Keratinocyte (primary cell): ENCODE measurements around the gene GNB1. TPM values are rescaled to one million over a fixed set of nuclear protein-coding genes. Genes with fewer than 3 reads are reported as not detected.

ENCODE experiments used
- DNase-seq: peaks from one replicate; pipeline ENCODE4 v3.0.0-alpha.2; 2011; ENCODE audit warnings: low read depth, missing footprints, low spot score
- FAIRE-seq: peaks from 2 replicates; lab custom pipeline; 2011; peaks lifted over from hg19 to GRCh38; lab: Jason Lieb, UNC
- H2AFZ ChIP-seq: 2 replicates; pipeline ENCODE4 v1.6.0; 2012; ENCODE audit warnings: low read length, control low read depth, inconsistent platforms; ENCODE audit not compliant: control insufficient read depth
- H3K27ac ChIP-seq: 2 replicates; pipeline ENCODE4 v1.5.1; 2011; ENCODE audit warnings: low read length; ENCODE audit not compliant: control insufficient read depth, insufficient read depth
- H3K27me3 ChIP-seq: 3 replicates; pipeline ENCODE4 v1.6.0; 2011; ENCODE audit warnings: low read length; ENCODE audit not compliant: control insufficient read depth, insufficient read depth; ENCODE audit errors: extremely low read depth
- H3K36me3 ChIP-seq, 2 experiments: 2 replicates in 1 of 2; 3 replicates in 1 of 2; pipeline ENCODE4 v1.5.1; 2011; ENCODE audit warnings: low read length in 2 of 2, mild to moderate bottlenecking in 1 of 2; ENCODE audit not compliant: control insufficient read depth in 2 of 2, insufficient read depth in 2 of 2; ENCODE audit errors: extremely low read depth in 1 of 2
- H3K4me1 ChIP-seq: 3 replicates; pipeline ENCODE4 v1.5.1; 2011; ENCODE audit warnings: low read length; ENCODE audit not compliant: control insufficient read depth, insufficient read depth; ENCODE audit errors: extremely low read depth
- H3K4me2 ChIP-seq: 3 replicates; pipeline ENCODE4 v1.6.0; 2011; ENCODE audit warnings: low read depth, low read length; ENCODE audit not compliant: control insufficient read depth, insufficient read depth; ENCODE audit errors: extremely low read depth
- H3K4me3 ChIP-seq, 3 experiments: fragments of 200-600 bp in 1 of 3; sonication (generic) in 1 of 3; 2 replicates in 2 of 3; 3 replicates in 1 of 3; pipeline ENCODE4 v1.5.1; 2011 to 2016; ENCODE audit warnings: low read length in 3 of 3, mild to moderate bottlenecking in 3 of 3, control low read depth in 2 of 3, inconsistent platforms in 1 of 3, low read depth in 1 of 3, mixed read lengths in 1 of 3, mixed run types in 1 of 3, moderate library complexity in 1 of 3; ENCODE audit not compliant: control insufficient read depth in 2 of 3, insufficient read depth in 2 of 3; ENCODE audit errors: extremely low read depth in 1 of 3
- H3K79me2 ChIP-seq: 2 replicates; pipeline ENCODE4 v1.6.0; 2012; ENCODE audit warnings: low read length; ENCODE audit not compliant: control insufficient read depth, insufficient read depth
- H3K9ac ChIP-seq: 3 replicates; pipeline ENCODE4 v1.6.0; 2011; ENCODE audit warnings: low read length; ENCODE audit not compliant: control insufficient read depth, insufficient read depth; ENCODE audit errors: extremely low read depth
- H3K9me1 ChIP-seq: 3 replicates; pipeline ENCODE4 v1.6.0; 2011; ENCODE audit warnings: low read length; ENCODE audit not compliant: control insufficient read depth, insufficient read depth; ENCODE audit errors: extremely low read depth
- H3K9me3 ChIP-seq: 2 replicates; pipeline ENCODE4 v1.5.1; 2012; ENCODE audit warnings: low read depth, low read length; ENCODE audit not compliant: control insufficient read depth
- H4K20me1 ChIP-seq: 3 replicates; pipeline ENCODE4 v1.6.0; 2011; ENCODE audit warnings: low read length; ENCODE audit not compliant: control insufficient read depth, insufficient read depth; ENCODE audit errors: extremely low read depth
- EZH2 ChIP-seq: IDR thresholded peaks from one replicate; pipeline ENCODE4 v1.6.1; 2012; ENCODE audit warnings: inconsistent platforms, mild to moderate bottlenecking, low read length, moderate library complexity
- dilution Hi-C: fragments of 300-500 bp; cut with MboI; formaldehyde crosslinking; loops from one replicate; pipeline ENCODE4 v1.7.0; 2020; ENCODE audit warnings: low sequenced_read_pairs; ENCODE audit not compliant: extremely low pct_ligation_motif_present
- polyA plus RNA-seq, 5 experiments: library from polyadenylated mRNA; depleted of rRNA in 3 of 5; stranded (reverse) in 3 of 5; stranded (forward) in 1 of 5; unstranded in 1 of 5; fragments of >200 nt; gene quantifications; 1 replicate in 1 of 5; 2 replicates in 3 of 5; 3 replicates in 1 of 5; pipeline versions ENCODE4 v1.2.1 to v1.2.3, GENCODE V29; 2011 to 2012; ENCODE audit warnings: missing spikeins in 2 of 5, low read depth in 1 of 5, low replicate concordance in 1 of 5
- TF ChIP-seq, protein P1 (sequence below), 3 experiments: IDR thresholded peaks in 1 of 3; conservative IDR thresholded peaks in 1 of 3; optimal IDR thresholded peaks in 1 of 3; 2 replicates in 2 of 3; 3 replicates in 1 of 3; pipeline versions ENCODE3 to v1.5.1; 2011; ENCODE audit warnings: low read length in 3 of 3, mild to moderate bottlenecking in 3 of 3, moderate library complexity in 2 of 3, control low read depth in 1 of 3, inconsistent platforms in 1 of 3; ENCODE audit not compliant: insufficient read depth in 2 of 3; ENCODE audit errors: extremely low read depth in 1 of 3

Gene GNB1
- polyA plus RNA-seq, 1 donor (not counting 4 experiments of a cell fraction or from before 2014, with no cell fraction given), result 364 TPM

DNA sequence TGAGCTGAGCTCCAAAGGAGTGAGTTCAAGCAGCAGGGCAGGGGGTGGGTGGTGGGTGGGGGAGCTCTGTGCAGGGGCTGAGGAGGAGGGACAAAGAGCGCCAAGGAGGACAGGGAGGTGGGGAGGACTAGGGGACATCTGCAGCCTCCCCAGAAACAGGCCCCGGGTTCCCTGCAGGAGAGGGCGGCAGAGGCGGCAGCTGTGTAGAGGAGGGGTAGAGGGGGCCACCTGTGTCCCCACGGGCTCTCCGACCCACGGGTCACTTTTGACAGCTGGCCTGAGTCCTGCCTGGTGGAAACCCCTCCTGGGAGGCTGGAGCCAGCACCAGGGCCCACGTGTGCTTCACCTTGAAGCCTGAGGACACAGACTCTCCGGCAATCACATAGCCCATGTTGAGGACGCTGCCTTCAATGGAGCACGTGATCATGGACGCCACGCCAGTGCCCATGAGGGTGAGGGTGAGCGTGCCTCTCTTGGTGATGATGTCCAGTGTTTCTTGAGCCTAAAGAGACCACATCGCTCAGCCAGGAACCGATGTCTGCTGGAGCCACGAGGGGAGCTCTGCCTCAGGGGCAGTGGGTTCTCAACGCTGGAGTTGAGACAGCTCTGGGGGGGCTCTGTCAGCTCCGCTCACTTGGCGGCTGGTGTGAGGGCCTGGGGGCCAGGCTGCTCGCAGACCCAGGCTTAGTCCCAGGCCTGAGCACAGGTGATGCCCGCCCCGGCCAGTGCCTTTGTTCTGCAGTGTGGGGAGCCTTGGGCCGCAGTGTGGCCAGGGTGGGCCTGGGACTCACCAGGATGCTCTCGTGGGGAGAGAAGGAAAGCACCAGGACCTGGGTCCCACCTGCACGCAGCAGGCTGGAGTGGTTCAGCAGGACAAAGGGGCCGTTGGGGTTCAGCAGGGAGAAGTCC is 34.8 kb upstream of the GNB1 start:
- DNase-seq (no peak), FAIRE-seq (no peak)
- H3K79me2 ChIP-seq, result no peaks in the 10 kb centered on the region
- no peak overlapping the region for H3K27ac ChIP-seq
- H2AFZ ChIP-seq, result no peak overlapping the region
- no peak overlapping the region for H3K4me3 ChIP-seq
- H3K9me3 ChIP-seq, result no peaks in the 10 kb centered on the region
- no peaks in the 10 kb centered on the region for H3K9me1 ChIP-seq
- no peaks in the 10 kb centered on the region for H3K4me1 ChIP-seq
- no peak for TF ChIP-seq EZH2
- TF ChIP-seq, protein P1, sequence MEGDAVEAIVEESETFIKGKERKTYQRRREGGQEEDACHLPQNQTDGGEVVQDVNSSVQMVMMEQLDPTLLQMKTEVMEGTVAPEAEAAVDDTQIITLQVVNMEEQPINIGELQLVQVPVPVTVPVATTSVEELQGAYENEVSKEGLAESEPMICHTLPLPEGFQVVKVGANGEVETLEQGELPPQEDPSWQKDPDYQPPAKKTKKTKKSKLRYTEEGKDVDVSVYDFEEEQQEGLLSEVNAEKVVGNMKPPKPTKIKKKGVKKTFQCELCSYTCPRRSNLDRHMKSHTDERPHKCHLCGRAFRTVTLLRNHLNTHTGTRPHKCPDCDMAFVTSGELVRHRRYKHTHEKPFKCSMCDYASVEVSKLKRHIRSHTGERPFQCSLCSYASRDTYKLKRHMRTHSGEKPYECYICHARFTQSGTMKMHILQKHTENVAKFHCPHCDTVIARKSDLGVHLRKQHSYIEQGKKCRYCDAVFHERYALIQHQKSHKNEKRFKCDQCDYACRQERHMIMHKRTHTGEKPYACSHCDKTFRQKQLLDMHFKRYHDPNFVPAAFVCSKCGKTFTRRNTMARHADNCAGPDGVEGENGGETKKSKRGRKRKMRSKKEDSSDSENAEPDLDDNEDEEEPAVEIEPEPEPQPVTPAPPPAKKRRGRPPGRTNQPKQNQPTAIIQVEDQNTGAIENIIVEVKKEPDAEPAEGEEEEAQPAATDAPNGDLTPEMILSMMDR (optimal IDR thresholded peaks at IDR 0.05 in 1 of 3, IDR thresholded peaks at IDR 0.05 in 1 of 3, conservative IDR thresholded peaks at IDR 0.05 in 1 of 3; ENCODE audit: extremely low read depth in 1 of 3, insufficient read depth in 2 of 3, low read length in 3 of 3), result no peak
- no peaks in the 10 kb centered on the region for H3K36me3 ChIP-seq
- no peak overlapping the region for H3K4me2 ChIP-seq
- no peak overlapping the region for H3K9ac ChIP-seq
- dilution Hi-C loops, result no loop called here
- H4K20me1 ChIP-seq, result no peaks in the 10 kb centered on the region
- H3K27me3 ChIP-seq, result peaks cover 45% of the 10 kb centered on the region

DNA sequence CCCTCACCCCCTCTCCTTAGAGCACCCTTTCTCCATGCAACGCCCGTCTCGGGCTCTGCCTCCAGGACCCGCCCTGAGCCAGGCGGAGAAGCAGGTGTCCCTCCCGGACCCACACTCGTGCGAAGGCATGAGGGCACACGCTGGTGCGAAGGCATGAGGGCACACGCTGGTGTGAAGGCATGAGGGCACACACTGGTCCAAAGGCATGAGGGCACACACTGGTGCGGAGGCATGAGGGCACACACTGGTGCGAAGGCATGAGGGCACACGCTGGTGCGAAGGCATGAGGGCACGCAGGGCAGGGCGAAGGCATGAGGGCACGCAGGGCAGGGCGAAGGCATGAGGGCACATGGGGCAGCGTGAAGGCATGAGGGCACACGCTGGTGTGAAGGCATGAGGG is 34.0 kb upstream of the GNB1 start:
- Histone ChIP-seq H3K4me3 (no peak overlapping the region), H3K9me1 (no peaks in the 10 kb centered on the region), H3K4me1 (no peaks in the 10 kb centered on the region), H3K36me3 (no peaks in the 10 kb centered on the region), H3K9ac (no peak overlapping the region), H3K4me2 (no peak overlapping the region), H3K9me3 (no peaks in the 10 kb centered on the region), H3K79me2 (no peaks in the 10 kb centered on the region), H3K27ac (no peak overlapping the region), H2AFZ (no peak overlapping the region), H4K20me1 (no peaks in the 10 kb centered on the region), H3K27me3 (peaks cover 45% of the 10 kb centered on the region)
- TF ChIP-seq, protein P1 (optimal IDR thresholded peaks at IDR 0.05 in 1 of 3, IDR thresholded peaks at IDR 0.05 in 1 of 3, conservative IDR thresholded peaks at IDR 0.05 in 1 of 3; ENCODE audit: extremely low read depth in 1 of 3, insufficient read depth in 2 of 3, low read length in 3 of 3), result no peak
- no peak for TF ChIP-seq EZH2
- FAIRE-seq, result no peak
- dilution Hi-C loops, result no loop called here
- no peak for DNase-seq
